ENCODE data around the gene ZP2. TPM values are rescaled to one million over a fixed set of nuclear protein-coding genes. Genes with fewer than 3 reads are reported as not detected.
"Not testable (repeated sequence)": the region's sequence is repeated elsewhere in the genome, so short reads cannot be mapped to it uniquely, and the experiment has no call there.

Gene ZP2
- total RNA-seq, 2 donors from 2014 or later, result not detected

- no peak for DNase-seq (ENCODE audit: low spot score)
- H3K4me3 Mint-ChIP-seq, result no peak overlapping the region
- H3K27ac Mint-ChIP-seq, result no peak overlapping the region
- no peaks in the 10 kb centered on the region for H3K4me1 Mint-ChIP-seq (ENCODE audit: low read depth in 2 of 2)
- no peak for ATAC-seq
- H3K36me3 Mint-ChIP-seq, result no peaks in the 10 kb centered on the region
- H3K9me3 Mint-ChIP-seq, result no peaks in the 10 kb centered on the region
- peaks cover 29 to 40% of the 10 kb centered on the region in 2 donors for H3K27me3 Mint-ChIP-seq
These were observed 11.7 kb downstream of the ZP2 start for GRCh38 chr16:21199607-21200218.

- H3K27ac Mint-ChIP-seq, result no peak overlapping the region
These were observed 13.8 kb downstream of the ZP2 start for GRCh38 chr16:21197621-21198020.

GRCh38 chr16:21197112-21197511, 14.3 kb downstream of the ZP2 start:
- no peak overlapping the region for H3K4me3 Mint-ChIP-seq
- ATAC-seq, result no peak
- no peaks in the 10 kb centered on the region for H3K4me1 Mint-ChIP-seq (ENCODE audit: low read depth in 2 of 2)

More at GRCh38 chr16:21197621-21198020, 13.8 kb downstream of the ZP2 start:
- no peaks in the 10 kb centered on the region for H3K4me1 Mint-ChIP-seq (ENCODE audit: low read depth in 2 of 2)
- H3K4me3 Mint-ChIP-seq, result no peak overlapping the region
- no peak for DNase-seq (ENCODE audit: low spot score)
- no peak for ATAC-seq
- no peaks in the 10 kb centered on the region for H3K9me3 Mint-ChIP-seq
- H3K27me3 Mint-ChIP-seq, result peaks cover 33 to 35% of the 10 kb centered on the region in 2 donors
- no peaks in the 10 kb centered on the region for H3K36me3 Mint-ChIP-seq

DNA sequence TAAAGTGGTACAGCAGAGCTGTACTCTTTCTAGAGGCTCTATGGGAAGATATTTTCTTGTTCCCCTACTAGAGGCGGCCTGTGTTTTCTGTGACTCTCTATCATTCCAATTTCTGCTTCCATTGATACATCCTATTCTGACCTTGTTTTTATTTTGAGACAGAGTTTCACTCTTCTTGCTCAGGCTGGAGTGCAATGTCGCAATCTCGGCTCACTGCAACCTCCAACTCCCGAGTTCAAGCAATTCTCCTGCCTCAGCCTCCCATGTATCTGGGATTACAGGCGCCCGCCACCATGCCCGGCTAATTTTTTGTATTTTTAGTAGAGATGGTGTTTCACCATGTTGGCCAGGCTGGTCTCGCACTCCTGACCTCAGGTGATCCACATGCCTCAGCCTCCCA, 16.0 kb downstream of the ZP2 start:
- peaks cover 20 to 27% of the 10 kb centered on the region in 2 donors for H3K27me3 Mint-ChIP-seq
- not testable (repeated sequence) for DNase-seq (ENCODE audit: low spot score); H3K4me3 Mint-ChIP-seq; H3K4me1 Mint-ChIP-seq (ENCODE audit: low read depth in 2 of 2); H3K27ac Mint-ChIP-seq; H3K9me3 Mint-ChIP-seq; H3K36me3 Mint-ChIP-seq; ATAC-seq

More at GRCh38 chr16:21197112-21197511, 14.3 kb downstream of the ZP2 start:
- DNase-seq (ENCODE audit: low spot score), result no peak
- H3K27ac Mint-ChIP-seq, result no peak overlapping the region
- H3K36me3 Mint-ChIP-seq, result no peaks in the 10 kb centered on the region
- peaks cover 28 to 34% of the 10 kb centered on the region in 2 donors for H3K27me3 Mint-ChIP-seq
- no peaks in the 10 kb centered on the region for H3K9me3 Mint-ChIP-seq

DNA sequence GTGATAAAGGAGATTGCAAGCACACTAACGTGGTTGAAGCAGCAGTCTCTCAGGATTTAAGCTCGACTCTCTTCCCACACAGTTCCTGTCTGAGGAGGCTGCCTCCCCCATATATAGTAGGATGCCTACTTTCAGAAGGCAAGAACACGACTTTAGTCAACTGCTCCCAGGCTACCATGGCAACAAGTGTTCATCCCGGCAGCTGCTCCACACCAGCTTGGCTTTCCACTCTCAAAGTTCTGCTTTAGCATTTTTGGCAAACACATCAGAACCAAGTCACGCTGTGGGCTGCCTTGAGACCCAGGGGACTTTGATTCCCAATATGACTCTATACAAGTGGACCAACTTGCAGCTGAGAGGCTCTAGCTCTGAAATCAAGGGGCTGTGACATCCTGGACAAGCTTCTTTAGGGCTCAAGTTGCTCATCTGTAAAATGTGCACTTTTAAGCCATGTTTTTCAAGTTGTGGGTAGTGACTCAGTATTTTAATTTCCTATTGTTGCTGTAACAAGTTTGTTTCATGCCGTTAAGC, 16.5 kb downstream of the ZP2 start:
- H3K36me3 Mint-ChIP-seq, result no peaks in the 10 kb centered on the region
- peaks cover 16 to 26% of the 10 kb centered on the region in 2 donors for H3K27me3 Mint-ChIP-seq
- no peak overlapping the region for H3K4me3 Mint-ChIP-seq
- ATAC-seq (no peak), DNase-seq (ENCODE audit: low spot score) (no peak)
- no peaks in the 10 kb centered on the region for H3K4me1 Mint-ChIP-seq (ENCODE audit: low read depth in 2 of 2)
- no peaks in the 10 kb centered on the region for H3K9me3 Mint-ChIP-seq
- no peak overlapping the region for H3K27ac Mint-ChIP-seq

- Mint-ChIP-seq H3K27me3 (peaks cover 8 to 15% of the 10 kb centered on the region in 2 donors), H3K4me1 (ENCODE audit: low read depth in 2 of 2) (peaks cover 3 to 5% of the 10 kb centered on the region in 2 donors), H3K9me3 (no peaks in the 10 kb centered on the region), H3K36me3 (no peaks in the 10 kb centered on the region), H3K27ac (no peak overlapping the region), H3K4me3 (no peak overlapping the region)
- no peak for ATAC-seq
- DNase-seq (ENCODE audit: low spot score), result no peak
These were observed 18.4 kb downstream of the ZP2 start for GRCh38 chr16:21192991-21193390.

GRCh38 chr16:21190599-21190998, 20.8 kb downstream of the ZP2 start:
- ATAC-seq (no peak), DNase-seq (ENCODE audit: low spot score) (no peak)
- Mint-ChIP-seq H3K9me3 (no peaks in the 10 kb centered on the region), H3K36me3 (no peaks in the 10 kb centered on the region), H3K4me3 (no peak overlapping the region), H3K27ac (no peak overlapping the region), H3K4me1 (ENCODE audit: low read depth in 2 of 2) (peaks cover 5% of the 10 kb centered on the region in 2 donors), H3K27me3 (peaks cover 8 to 15% of the 10 kb centered on the region in 2 donors)

GRCh38 chr16:21190013-21190412, 21.4 kb downstream of the ZP2 start:
- Mint-ChIP-seq H3K36me3 (no peaks in the 10 kb centered on the region), H3K27ac (no peak overlapping the region), H3K4me3 (no peak overlapping the region), H3K4me1 (ENCODE audit: low read depth in 2 of 2) (peaks cover 5 to 7% of the 10 kb centered on the region in 2 donors), H3K9me3 (no peaks in the 10 kb centered on the region), H3K27me3 (peaks cover 8 to 15% of the 10 kb centered on the region in 2 donors)
- DNase-seq (ENCODE audit: low spot score) (no peak), ATAC-seq (no peak)

- ATAC-seq (no peak), DNase-seq (ENCODE audit: low spot score) (no peak)
- Mint-ChIP-seq H3K27me3 (peaks cover under 1 to 12% of the 10 kb centered on the region in 2 donors), H3K4me3 (no peak overlapping the region), H3K9me3 (no peaks in the 10 kb centered on the region), H3K4me1 (ENCODE audit: low read depth in 2 of 2) (peaks cover 10 to 11% of the 10 kb centered on the region in 2 donors), H3K36me3 (no peaks in the 10 kb centered on the region), H3K27ac (no peak overlapping the region)
These were observed 22.1 kb downstream of the ZP2 start for GRCh38 chr16:21189311-21189710.

DNA sequence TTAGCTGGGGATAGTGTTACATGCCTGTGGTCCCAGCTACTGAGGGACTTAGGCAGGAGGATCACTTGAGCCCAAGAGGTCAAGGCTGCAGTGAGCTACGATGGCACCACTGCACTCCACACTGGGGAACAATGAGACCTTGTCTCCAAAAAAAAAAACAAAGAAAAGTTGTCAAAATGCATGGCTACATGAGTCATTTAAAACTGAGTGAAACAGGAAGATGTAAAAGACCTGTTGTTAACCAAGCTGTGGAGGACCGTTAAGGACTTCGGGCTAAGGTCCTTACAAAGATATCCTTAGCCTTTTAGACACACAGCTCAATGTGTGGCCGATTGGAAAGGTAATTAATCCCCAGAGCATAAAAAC, 25.1 kb downstream of the ZP2 start:
- no peak for DNase-seq (ENCODE audit: low spot score)
- Mint-ChIP-seq H3K36me3 (peaks cover 3% of the 10 kb centered on the region), H3K4me1 (ENCODE audit: low read depth in 2 of 2) (peaks cover 10 to 11% of the 10 kb centered on the region in 2 donors), H3K9me3 (no peaks in the 10 kb centered on the region), H3K4me3 (no peak overlapping the region), H3K27ac (no peak overlapping the region), H3K27me3 (peaks cover 0 to 1% of the 10 kb centered on the region in 2 donors)
- no peak for ATAC-seq

DNA sequence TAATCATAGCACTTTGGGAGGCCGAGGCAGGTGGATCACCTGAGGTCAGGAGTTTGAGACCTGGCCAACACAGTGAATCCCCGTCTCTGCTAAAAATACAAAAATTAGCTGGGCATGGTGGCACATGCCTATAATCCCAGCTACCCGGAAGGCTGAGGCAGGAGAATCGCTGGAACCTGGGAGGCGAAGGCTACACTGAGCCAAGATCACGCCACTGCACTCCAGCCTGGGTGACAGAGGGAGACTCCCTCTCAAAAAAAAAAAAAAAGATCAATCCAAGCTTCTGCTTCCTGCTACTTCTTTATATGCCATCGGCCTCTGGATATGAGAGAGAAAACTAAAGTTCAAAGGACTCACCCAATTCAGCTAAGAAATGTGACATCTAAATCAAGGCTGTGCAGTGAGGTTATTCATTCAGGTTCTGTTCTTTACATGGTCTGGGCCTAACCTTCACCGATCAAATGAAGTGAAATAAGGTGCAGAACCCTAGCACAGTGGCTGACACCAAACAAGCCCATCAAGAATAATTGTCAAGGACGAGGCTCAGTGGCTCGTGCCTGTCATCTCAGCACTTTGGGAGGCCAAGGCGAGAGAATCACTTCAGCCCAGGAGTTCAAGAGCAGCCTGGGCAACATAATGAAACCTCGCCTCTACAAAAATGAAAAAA, 25.6 kb downstream of the ZP2 start:
- no peak for ATAC-seq

GRCh38 chr16:21184834-21185233, 26.5 kb downstream of the ZP2 start:
- H3K9me3 Mint-ChIP-seq, result no peaks in the 10 kb centered on the region
- peak; percentile 50 to 61 for ATAC-seq
- peaks cover 10 to 11% of the 10 kb centered on the region in 2 donors for H3K4me1 Mint-ChIP-seq (ENCODE audit: low read depth in 2 of 2)
- peaks cover 8% of the 10 kb centered on the region for H3K36me3 Mint-ChIP-seq
- H3K4me3 Mint-ChIP-seq, result no peak overlapping the region
- H3K27me3 Mint-ChIP-seq, result no peaks in the 10 kb centered on the region
- no peak overlapping the region for H3K27ac Mint-ChIP-seq
- no peak for DNase-seq (ENCODE audit: low spot score)

More for the DNA sequence above, 25.6 kb downstream of the ZP2 start:
- H3K36me3 Mint-ChIP-seq, result peaks cover 8% of the 10 kb centered on the region
- peaks cover 10 to 11% of the 10 kb centered on the region in 2 donors for H3K4me1 Mint-ChIP-seq (ENCODE audit: low read depth in 2 of 2)
- H3K9me3 Mint-ChIP-seq, result no peaks in the 10 kb centered on the region
- no peak overlapping the region for H3K27ac Mint-ChIP-seq
- no peaks in the 10 kb centered on the region for H3K27me3 Mint-ChIP-seq
- DNase-seq (ENCODE audit: low spot score), result no peak
- no peak overlapping the region for H3K4me3 Mint-ChIP-seq

- Mint-ChIP-seq H3K27ac (no peak overlapping the region), H3K4me3 (no peak overlapping the region), H3K4me1 (ENCODE audit: low read depth in 2 of 2) (peaks cover 10 to 11% of the 10 kb centered on the region in 2 donors), H3K36me3 (peaks cover 8% of the 10 kb centered on the region), H3K9me3 (no peaks in the 10 kb centered on the region), H3K27me3 (no peaks in the 10 kb centered on the region)
- ATAC-seq (no peak), DNase-seq (ENCODE audit: low spot score) (no peak)
These were observed 27.4 kb downstream of the ZP2 start for GRCh38 chr16:21183995-21184394.

GRCh38 chr16:21179983-21180365, 31.4 kb downstream of the ZP2 start:
- Mint-ChIP-seq H3K9me3 (no peaks in the 10 kb centered on the region), H3K4me1 (ENCODE audit: low read depth in 2 of 2) (peaks cover 4 to 5% of the 10 kb centered on the region in 2 donors), H3K27me3 (no peaks in the 10 kb centered on the region), H3K36me3 (peaks cover 8% of the 10 kb centered on the region), H3K4me3 (no peak overlapping the region), H3K27ac (no peak overlapping the region)
- DNase-seq (ENCODE audit: low spot score) (no peak), ATAC-seq (no peak)

Data from natural killer cell treated with Interleukin-12 subunit alpha and Interleukin-12 subunit beta and Interleukin-15 and Interleukin-18, amount 100 ng/mL, for 72 hours (primary cell).